Measurements from ENCODE around the gene NECAB2.

- TF ChIP-seq CTCF (conservative IDR thresholded peaks at IDR 0.05; ENCODE audit: low read length) (no peak), EZH2phosphoT487 (IDR thresholded peaks at IDR 0.05; ENCODE audit: borderline replicate concordance) (no peak)
These were observed 65.5 kb downstream of the NECAB2 start for GRCh38 chr16:84033251-84034195.
